Activated CD4-positive, alpha-beta T cell treated with anti-CD3 and anti-CD28 coated beads, Interleukin-2, amount 50 U/mL, for 1 hour (primary cell): Measurements from ENCODE around the gene SMDT1.
A peak's percentile ranks its signal among the peaks of the same experiment; 100 is the strongest.

ENCODE experiments used
- DNase-seq: peaks from one replicate; pipeline ENCODE4 v3.0.0-alpha.2; 2020

The SMDT1 gene

DNA sequence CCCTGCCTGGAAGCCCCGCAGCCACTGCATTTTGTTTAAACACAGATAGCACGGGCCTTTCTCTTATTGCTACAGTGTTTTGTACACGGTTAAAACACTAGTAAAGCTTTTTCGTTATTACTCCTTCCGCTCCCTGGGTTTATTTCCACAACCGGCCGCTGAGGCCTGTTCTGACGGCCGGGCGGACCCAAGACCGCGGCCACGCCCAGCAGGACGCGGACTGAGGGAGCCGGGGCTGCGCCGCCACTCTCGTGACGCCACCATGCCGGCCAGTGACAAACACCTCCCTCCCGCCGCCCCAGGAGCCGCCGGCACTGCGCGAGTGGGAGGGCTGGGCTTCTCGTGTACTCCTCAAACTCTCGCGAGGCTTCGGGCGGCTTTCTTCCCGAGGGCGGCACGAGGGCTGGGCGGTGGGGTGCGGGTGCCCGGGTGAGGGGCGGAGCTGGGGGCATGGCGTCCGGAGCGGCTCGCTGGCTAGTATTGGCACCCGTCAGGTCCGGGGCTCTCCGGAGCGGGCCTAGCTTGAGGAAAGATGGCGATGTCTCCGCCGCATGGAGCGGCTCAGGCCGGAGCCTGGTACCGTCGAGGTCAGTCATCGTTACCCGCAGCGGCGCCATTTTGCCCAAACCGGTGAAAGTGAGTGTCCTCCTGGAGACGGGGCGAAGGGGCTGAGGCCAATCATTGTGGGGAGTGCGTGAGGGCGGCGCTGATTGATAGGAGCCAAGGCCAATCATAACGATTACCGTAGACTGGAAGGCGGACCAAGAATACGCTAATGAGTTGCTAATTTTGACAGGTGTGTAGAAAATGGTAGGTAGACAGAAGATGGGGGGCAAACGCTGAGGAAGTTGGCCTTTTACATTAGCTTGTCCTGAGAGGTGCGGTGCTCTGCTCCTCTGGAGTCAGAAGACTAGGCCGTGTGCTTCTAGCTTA lies at the start of gene SMDT1:
Gene SMDT1, plus strand, starts transcription at position 382 of the 933 bp plus-strand sequence. Its CDS starts 69 bp downstream, at position 451.
- DNase-seq, result peak; percentile 98

- no peak for DNase-seq
Observed at GRCh38 chr22:42033263-42034181, 46.0 kb upstream of the SMDT1 start.

DNA sequence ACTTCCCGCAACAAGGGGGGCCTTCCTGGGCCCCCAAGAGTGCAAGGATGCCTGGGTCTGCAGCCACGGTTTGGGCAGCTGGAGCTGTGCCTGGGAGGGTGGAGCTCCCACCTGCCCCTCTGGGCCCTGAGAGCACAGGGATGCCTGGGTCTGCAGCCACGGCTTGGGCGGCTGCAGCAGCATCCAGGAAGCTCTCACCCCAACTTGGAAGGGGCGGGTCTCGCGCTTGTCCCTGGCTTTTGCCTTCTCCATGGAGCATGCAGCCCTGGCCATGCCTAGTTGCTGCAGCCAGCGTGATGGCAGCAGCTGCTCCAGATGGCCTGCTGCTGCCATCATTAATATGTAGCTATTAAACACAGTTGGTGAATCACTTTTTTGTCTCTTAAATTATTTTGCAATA lies 44.2 kb upstream of the SMDT1 start:
- no peak for DNase-seq

- DNase-seq, result no peak
Observed at GRCh38 chr22:42039271-42039670, 40.2 kb upstream of the SMDT1 start.

DNA sequence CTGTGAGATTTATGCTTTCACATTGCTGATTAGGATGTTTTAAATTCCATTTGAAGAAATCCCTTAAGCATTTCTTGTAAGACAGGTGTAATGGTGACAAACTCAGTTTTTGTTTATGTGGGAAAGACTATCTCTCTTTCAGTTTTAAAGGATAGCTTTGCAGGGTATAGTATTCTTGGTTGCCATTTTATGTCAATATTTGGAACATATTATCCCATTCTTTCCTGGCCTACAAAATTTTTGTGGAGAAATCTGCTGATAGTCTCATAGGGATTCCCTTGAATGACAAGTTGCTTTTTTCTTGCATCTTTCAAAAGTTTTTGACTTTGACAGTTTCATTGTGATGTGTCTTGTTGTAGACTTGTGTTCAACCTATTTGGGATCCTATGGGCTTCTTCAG lies 37.7 kb upstream of the SMDT1 start:
- no peak for DNase-seq

GRCh38 chr22:42050641-42051180 lies 28.8 kb upstream of the SMDT1 start:
- DNase-seq, result no peak

- DNase-seq, result no peak
Observed at GRCh38 chr22:42052765-42053164, 26.7 kb upstream of the SMDT1 start.

- DNase-seq, result no peak
Observed at GRCh38 chr22:42056757-42057511, 22.6 kb upstream of the SMDT1 start.

DNA sequence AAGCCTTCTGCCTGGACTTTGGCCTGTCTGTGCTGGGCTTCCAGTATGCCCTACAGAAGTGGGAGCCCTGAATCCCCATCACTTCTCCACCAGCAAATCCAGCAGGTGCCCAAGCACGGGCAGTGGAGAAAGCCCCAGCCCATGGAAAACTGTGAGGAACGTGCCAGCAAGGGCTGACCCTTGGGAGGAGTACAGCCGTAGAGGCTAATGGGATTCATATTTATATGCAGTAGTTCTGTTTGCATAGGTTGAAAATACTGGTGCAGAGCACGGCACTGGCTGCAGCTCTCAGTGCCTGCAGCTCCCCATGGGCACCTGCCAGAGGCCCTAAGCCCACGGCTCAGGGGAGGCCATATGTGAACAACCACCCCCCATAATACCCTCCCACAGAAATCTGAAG lies 19.0 kb upstream of the SMDT1 start:
- no peak for DNase-seq

DNA sequence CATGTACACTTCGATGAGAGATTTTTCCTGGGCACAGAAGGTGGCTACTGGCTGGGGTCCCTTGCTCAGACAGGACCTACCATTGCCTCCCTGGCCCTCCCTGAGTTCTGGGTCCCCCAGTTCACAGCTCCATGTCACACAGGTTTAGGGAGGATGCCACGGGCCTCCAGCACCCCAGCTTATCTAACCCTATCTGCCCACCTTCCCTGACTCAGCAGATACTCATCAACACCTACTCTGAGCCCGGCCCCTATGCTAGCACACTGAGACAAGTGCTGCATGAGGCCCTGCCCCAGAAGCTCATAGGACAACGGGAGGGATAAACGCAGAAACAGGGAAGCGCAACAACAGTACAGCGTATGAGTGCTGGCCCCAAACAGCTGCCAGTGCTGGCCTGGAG lies 18.5 kb upstream of the SMDT1 start:
- DNase-seq, result no peak

- DNase-seq, result no peak
Observed at GRCh38 chr22:42062506-42063170, 16.9 kb upstream of the SMDT1 start.

GRCh38 chr22:42064629-42065028 lies 14.9 kb upstream of the SMDT1 start:
- no peak for DNase-seq

GRCh38 chr22:42065438-42066125 lies 13.9 kb upstream of the SMDT1 start:
- no peak for DNase-seq

DNA sequence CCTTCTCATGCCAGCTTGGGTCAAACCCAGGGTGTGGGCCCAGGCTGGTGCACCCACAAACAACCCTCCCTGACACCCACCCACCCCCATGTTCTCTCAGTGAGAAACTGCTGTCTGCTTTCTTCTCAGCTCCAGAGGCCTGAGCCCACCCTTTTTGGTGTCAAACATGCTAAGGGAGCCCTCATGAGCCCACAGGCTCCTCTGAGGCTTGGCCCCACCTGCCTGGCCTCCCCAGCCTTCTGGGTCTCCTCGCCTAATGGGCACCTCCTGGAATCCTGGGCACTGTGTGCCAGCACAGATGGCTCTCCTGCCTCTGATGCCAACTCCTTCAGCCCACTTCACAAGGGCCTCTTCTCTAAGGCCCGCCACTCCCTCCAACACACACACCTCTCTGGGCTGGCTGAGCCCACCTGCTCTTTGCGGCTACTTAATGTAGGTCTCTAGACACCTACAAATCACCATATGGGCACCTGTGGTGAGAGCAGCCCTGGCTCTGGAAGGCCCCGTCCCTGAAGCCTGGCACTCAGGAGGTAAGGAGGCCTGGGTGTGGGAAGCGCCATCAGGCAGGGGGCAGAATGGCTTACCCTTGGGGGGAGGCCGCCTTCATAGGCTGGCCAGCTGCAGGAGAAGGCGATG lies 13.3 kb upstream of the SMDT1 start:
- no peak for DNase-seq

- DNase-seq, result no peak
Observed at GRCh38 chr22:42066937-42067336, 12.6 kb upstream of the SMDT1 start.

DNA sequence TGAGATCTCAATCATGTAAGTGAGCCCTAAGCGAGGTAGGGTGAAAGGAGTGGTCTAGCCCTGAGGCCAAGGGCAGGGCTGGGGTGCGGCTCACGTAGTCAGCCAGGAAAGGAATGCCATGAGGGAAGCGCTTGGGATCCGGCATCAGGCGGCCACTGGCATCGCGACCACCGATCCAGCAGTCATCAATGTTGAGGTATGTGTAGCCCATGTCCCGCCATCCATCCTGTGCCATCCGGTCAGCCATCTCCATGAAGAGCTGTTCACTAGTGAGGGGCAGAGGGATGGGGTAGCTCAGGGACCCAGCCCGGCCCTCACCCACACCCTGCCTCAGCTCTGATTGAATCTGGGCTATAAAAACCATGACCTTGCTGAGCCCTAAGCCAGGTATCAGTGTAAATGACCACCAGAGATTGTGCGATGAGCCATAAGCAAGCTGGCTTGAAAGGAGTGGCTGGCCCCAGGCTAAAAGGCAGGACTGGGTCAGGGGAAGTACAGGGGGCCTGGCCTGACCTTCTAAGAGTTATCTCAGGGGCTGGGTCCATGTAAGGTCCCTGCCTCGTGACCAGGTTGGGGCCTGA lies 11.7 kb upstream of the SMDT1 start:
- DNase-seq, result no peak

GRCh38 chr22:42068291-42068690 lies 11.2 kb upstream of the SMDT1 start:
- DNase-seq, result no peak

- no peak for DNase-seq
Observed at GRCh38 chr22:42069801-42070516, 9.5 kb upstream of the SMDT1 start.

DNA sequence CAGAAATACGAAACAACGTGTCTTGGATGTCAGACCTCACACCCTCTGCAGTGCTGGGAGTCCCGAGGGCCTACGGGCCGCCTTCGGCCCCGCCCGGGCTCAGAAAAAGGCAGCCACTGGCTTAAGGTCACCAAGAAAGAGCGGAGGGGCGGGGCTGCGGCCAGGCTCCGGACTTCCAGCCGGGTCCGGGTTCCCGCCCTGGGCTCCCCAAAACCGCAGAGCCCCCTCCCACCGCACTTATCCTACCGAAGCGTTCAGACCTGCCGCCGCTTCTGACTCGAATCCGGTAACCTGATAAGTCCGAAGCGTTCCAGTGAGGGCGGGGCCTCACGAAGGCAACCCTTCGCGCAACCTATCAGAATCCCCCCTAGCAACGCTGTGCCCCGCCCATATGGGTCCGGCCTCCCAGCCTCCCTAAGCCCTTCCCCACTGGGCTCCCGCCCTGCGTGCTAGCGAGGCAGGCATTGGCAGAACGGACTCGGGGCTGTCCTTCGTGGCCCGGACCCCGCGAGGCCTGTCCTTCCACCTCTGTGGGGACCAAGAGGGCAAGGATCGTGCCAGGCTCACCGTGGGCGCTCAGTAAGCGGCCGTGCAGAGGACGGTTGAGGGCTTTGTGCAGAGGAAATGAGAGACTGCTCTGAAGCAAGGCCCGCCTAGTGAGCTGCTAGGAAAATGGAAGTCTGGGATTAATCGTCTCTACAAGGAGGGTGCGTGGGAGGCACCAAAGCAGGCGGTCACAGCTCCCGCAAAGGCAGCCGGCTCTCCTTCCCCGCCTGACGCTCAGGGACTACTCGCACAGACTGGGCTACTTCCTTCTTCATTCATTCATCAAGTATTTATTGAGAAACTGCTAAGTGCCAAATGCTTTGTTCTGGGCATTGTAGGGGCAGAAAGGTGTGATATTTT lies 8.7 kb upstream of the SMDT1 start, which contains the start of gene NAGA:
Gene NAGA, minus strand, starts transcription at position 296 of the 906 bp plus-strand sequence. CDS start 515 bp downstream, outside the sequence.
- DNase-seq, result peak; percentile 88
